SK-N-SH treated with all-trans-retinoic acid at 6 μM for 48 hours (cell line): ENCODE data around the gene CYP17A1.

Experiments used
- ARNTL ChIP-seq: fragments of 450-650 bp; formaldehyde crosslinking; IDR thresholded peaks from 2 replicates; pipeline ENCODE4 v1.5.0; 2020; ENCODE audit warnings: low read depth, mild to moderate bottlenecking, moderate library complexity, borderline replicate concordance
- CSDC2 ChIP-seq: fragments of 250-450 bp; sonication (Bioruptor Pico); IDR thresholded peaks from 2 replicates; pipeline ENCODE4 v1.5.0; 2020; ENCODE audit warnings: mild to moderate bottlenecking, moderate library complexity
- GLIS3 ChIP-seq: fragments of 250-450 bp; sonication (Bioruptor Pico); IDR thresholded peaks from 2 replicates; pipeline ENCODE4 v1.5.0; 2020; ENCODE audit warnings: mild to moderate bottlenecking, moderate library complexity
- POU6F1 ChIP-seq: fragments of 250-450 bp; sonication (Bioruptor Pico); IDR thresholded peaks from 2 replicates; pipeline ENCODE4 v1.8.0; 2021; ENCODE audit warnings: low read depth, mild to moderate bottlenecking, moderate library complexity, borderline replicate concordance
- PPARA ChIP-seq: fragments of 250-450 bp; sonication (Bioruptor Pico); IDR thresholded peaks from 2 replicates; pipeline ENCODE4 v1.5.0; 2020; ENCODE audit warnings: mild to moderate bottlenecking, borderline replicate concordance
- RARB ChIP-seq: fragments of 250-450 bp; sonication (Bioruptor Pico); IDR thresholded peaks from 2 replicates; pipeline ENCODE4 v1.8.0; 2021; ENCODE audit warnings: mild to moderate bottlenecking, moderate library complexity
- SNAI2 ChIP-seq: fragments of 250-450 bp; sonication (Bioruptor Pico); IDR thresholded peaks from 2 replicates; pipeline ENCODE4 v1.5.0; 2020; ENCODE audit warnings: mild to moderate bottlenecking, moderate library complexity
- TCF4 ChIP-seq: fragments of 250-450 bp; sonication (Bioruptor Pico); IDR thresholded peaks from 2 replicates; pipeline ENCODE4 v1.8.0; 2021; ENCODE audit warnings: mild to moderate bottlenecking, moderate library complexity, borderline replicate concordance
- ZFP3 ChIP-seq: fragments of 250-450 bp; sonication (Bioruptor Pico); IDR thresholded peaks from 2 replicates; pipeline ENCODE4 v1.5.0; 2020; ENCODE audit warnings: mild to moderate bottlenecking, moderate library complexity
- ZFP30 ChIP-seq: fragments of 450-650 bp; formaldehyde crosslinking; IDR thresholded peaks from 2 replicates; pipeline ENCODE4 v1.5.0; 2022; ENCODE audit warnings: mild to moderate bottlenecking, moderate library complexity
- ZNF565 ChIP-seq: fragments of 450-650 bp; formaldehyde crosslinking; conservative IDR thresholded peaks from 2 replicates; pipeline ENCODE4 v1.5.0; 2020; ENCODE audit warnings: low read depth, mild to moderate bottlenecking, moderate library complexity
- TF ChIP-seq, protein P1 (sequence below): fragments of 250-450 bp; sonication (Bioruptor Pico); IDR thresholded peaks from 2 replicates; pipeline ENCODE4 v1.5.1; 2020; ENCODE audit warnings: low read depth, mild to moderate bottlenecking, moderate library complexity
- TF ChIP-seq, protein P2 (sequence below): fragments of 250-450 bp; sonication (Bioruptor Pico); IDR thresholded peaks from 2 replicates; pipeline ENCODE4 v1.8.0; 2020; ENCODE audit warnings: mild to moderate bottlenecking, moderate library complexity, borderline replicate concordance

DNA sequence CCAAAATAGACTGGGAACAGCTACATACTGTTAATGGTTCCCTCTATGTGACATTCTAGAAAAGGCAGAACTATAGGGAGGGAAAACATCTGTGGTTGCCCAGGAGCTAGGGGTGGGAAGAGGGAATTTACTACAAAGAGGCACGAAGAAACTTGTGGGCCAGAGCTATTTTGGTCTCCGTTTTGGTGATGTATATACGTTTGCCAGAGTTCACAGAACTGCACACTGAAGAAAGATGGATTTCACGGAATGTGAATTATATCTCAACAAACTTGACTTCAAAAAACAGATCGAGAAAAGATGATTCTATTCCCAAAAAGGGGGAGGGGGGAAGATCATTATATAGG, 31.7 kb upstream of the CYP17A1 start:
- TF ChIP-seq POU6F1 (CRISPR knock-in tag) (no peak), PPARA (CRISPR knock-in tag) (no peak), RARB (CRISPR knock-in tag) (no peak), ARNTL (CRISPR knock-in tag) (no peak), ZFP3 (CRISPR knock-in tag) (no peak), ZNF565 (CRISPR knock-in tag) (no peak), ZFP30 (no peak), TCF4 (CRISPR knock-in tag) (no peak), GLIS3 (no peak), CSDC2 (CRISPR knock-in tag) (no peak), SNAI2 (CRISPR knock-in tag) (no peak)
- TF ChIP-seq, protein P1, sequence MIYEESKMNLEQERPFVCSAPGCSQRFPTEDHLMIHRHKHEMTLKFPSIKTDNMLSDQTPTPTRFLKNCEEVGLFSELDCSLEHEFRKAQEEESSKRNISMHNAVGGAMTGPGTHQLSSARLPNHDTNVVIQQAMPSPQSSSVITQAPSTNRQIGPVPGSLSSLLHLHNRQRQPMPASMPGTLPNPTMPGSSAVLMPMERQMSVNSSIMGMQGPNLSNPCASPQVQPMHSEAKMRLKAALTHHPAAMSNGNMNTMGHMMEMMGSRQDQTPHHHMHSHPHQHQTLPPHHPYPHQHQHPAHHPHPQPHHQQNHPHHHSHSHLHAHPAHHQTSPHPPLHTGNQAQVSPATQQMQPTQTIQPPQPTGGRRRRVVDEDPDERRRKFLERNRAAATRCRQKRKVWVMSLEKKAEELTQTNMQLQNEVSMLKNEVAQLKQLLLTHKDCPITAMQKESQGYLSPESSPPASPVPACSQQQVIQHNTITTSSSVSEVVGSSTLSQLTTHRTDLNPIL (CRISPR knock-in tag) = no peak
- TF ChIP-seq, protein P2, sequence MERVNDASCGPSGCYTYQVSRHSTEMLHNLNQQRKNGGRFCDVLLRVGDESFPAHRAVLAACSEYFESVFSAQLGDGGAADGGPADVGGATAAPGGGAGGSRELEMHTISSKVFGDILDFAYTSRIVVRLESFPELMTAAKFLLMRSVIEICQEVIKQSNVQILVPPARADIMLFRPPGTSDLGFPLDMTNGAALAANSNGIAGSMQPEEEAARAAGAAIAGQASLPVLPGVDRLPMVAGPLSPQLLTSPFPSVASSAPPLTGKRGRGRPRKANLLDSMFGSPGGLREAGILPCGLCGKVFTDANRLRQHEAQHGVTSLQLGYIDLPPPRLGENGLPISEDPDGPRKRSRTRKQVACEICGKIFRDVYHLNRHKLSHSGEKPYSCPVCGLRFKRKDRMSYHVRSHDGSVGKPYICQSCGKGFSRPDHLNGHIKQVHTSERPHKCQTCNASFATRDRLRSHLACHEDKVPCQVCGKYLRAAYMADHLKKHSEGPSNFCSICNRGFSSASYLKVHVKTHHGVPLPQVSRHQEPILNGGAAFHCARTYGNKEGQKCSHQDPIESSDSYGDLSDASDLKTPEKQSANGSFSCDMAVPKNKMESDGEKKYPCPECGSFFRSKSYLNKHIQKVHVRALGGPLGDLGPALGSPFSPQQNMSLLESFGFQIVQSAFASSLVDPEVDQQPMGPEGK (CRISPR knock-in tag) = no peak
